Neuronal stem cell (in vitro differentiated cells): ENCODE data around the gene KLHL25.
"Not testable (repeated sequence)": the region's sequence is repeated elsewhere in the genome, so short reads cannot be mapped to it uniquely, and the experiment has no call there.

Source experiments
- DNase-seq: peaks from one replicate; pipeline ENCODE4 v3.0.0-alpha.2; 2013; ENCODE audit warnings: low spot score
- H2AFZ ChIP-seq: one replicate; pipeline ENCODE4 v1.6.1; 2013; ENCODE audit warnings: mild to moderate bottlenecking, low read length, inconsistent platforms
- H2AK5ac ChIP-seq: 2 replicates; pipeline ENCODE4 v1.6.1; 2013; ENCODE audit warnings: low read depth, mild to moderate bottlenecking, inconsistent platforms, low read length, moderate library complexity, mixed read lengths
- H2BK120ac ChIP-seq: 2 replicates; pipeline ENCODE4 v1.6.1; 2013; ENCODE audit warnings: low read depth, mild to moderate bottlenecking, inconsistent platforms, low read length, moderate library complexity, mixed read lengths
- H2BK12ac ChIP-seq: one replicate; pipeline ENCODE4 v1.6.1; 2013; ENCODE audit warnings: low read length, inconsistent platforms
- H2BK15ac ChIP-seq: 2 replicates; pipeline ENCODE4 v1.6.1; 2013; ENCODE audit warnings: mild to moderate bottlenecking, low read length, inconsistent platforms, mixed read lengths
- H2BK5ac ChIP-seq: one replicate; pipeline ENCODE4 v1.6.1; 2013; ENCODE audit warnings: inconsistent platforms, mild to moderate bottlenecking, low read length, moderate library complexity
- H3K14ac ChIP-seq: one replicate; pipeline ENCODE4 v1.6.1; 2013; ENCODE audit warnings: low read length, inconsistent platforms
- H3K18ac ChIP-seq: 2 replicates; pipeline ENCODE4 v1.6.1; 2013; ENCODE audit warnings: low read length, inconsistent platforms
- H3K23ac ChIP-seq: 2 replicates; pipeline ENCODE4 v1.6.1; 2013; ENCODE audit warnings: low read depth, mild to moderate bottlenecking, mixed read lengths, low read length, inconsistent platforms; ENCODE audit not compliant: poor library complexity
- H3K27ac ChIP-seq: replicated peaks from 3 replicates; pipeline ENCODE4 v1.5.1; 2013; ENCODE audit warnings: low read length, inconsistent platforms
- H3K27me3 ChIP-seq, 3 experiments: 2 replicates each; pipeline ENCODE4 v1.6.1; 2013; ENCODE audit warnings: low read length in 3 of 3, mild to moderate bottlenecking in 2 of 3, inconsistent platforms in 1 of 3, low read depth in 1 of 3, mixed read lengths in 1 of 3, moderate library complexity in 1 of 3; ENCODE audit not compliant: control insufficient read depth in 3 of 3, insufficient read depth in 3 of 3
- H3K36me3 ChIP-seq, 2 donors: replicated peaks in 1 of 2; 2 replicates each; pipeline ENCODE4 v1.6.1; 2013; ENCODE audit warnings: low read length in 2 of 2; ENCODE audit not compliant: control insufficient read depth in 2 of 2, insufficient read depth in 2 of 2
- H3K4ac ChIP-seq: 2 replicates; pipeline ENCODE4 v1.6.1; 2013; ENCODE audit warnings: inconsistent platforms, mild to moderate bottlenecking, low read length, moderate library complexity
- H3K4me1 ChIP-seq, 2 donors: 1 replicate in 1 of 2; 2 replicates in 1 of 2; pipeline ENCODE4 v1.6.1; 2013; ENCODE audit warnings: low read length in 2 of 2, low read depth in 1 of 2; ENCODE audit not compliant: control insufficient read depth in 2 of 2, insufficient read depth in 1 of 2
- H3K4me2 ChIP-seq: one replicate; pipeline ENCODE4 v1.6.1; 2013; ENCODE audit warnings: mild to moderate bottlenecking, low read length, inconsistent platforms; ENCODE audit not compliant: insufficient read depth, poor library complexity, severe bottlenecking
- H3K4me3 ChIP-seq, 2 donors: 2 replicates each; pipeline ENCODE4 v1.5.1; 2013; ENCODE audit warnings: low read length in 2 of 2, mild to moderate bottlenecking in 2 of 2, inconsistent platforms in 1 of 2, moderate library complexity in 1 of 2
- H3K79me1 ChIP-seq: one replicate; pipeline ENCODE4 v1.6.1; 2013; ENCODE audit warnings: low read depth, mild to moderate bottlenecking, inconsistent platforms, low read length, moderate library complexity
- H3K9ac ChIP-seq: one replicate; pipeline ENCODE4 v1.6.1; 2013; ENCODE audit warnings: mild to moderate bottlenecking, low read depth, low read length, inconsistent platforms; ENCODE audit not compliant: poor library complexity
- H3K9me3 ChIP-seq, 2 donors: replicated peaks in 1 of 2; 2 replicates each; pipeline versions ENCODE3 to v1.6.1; 2013; ENCODE audit warnings: low read length in 2 of 2, mild to moderate bottlenecking in 2 of 2, inconsistent platforms in 1 of 2, low read depth in 1 of 2, mixed read lengths in 1 of 2, moderate library complexity in 1 of 2; ENCODE audit not compliant: control insufficient read depth in 2 of 2, insufficient read depth in 1 of 2
- H4K8ac ChIP-seq: one replicate; pipeline ENCODE4 v1.6.1; 2013; ENCODE audit warnings: low read depth, mild to moderate bottlenecking, inconsistent platforms, low read length, moderate library complexity
- H4K91ac ChIP-seq: one replicate; pipeline ENCODE4 v1.6.1; 2013; ENCODE audit warnings: low read length, low read depth, mild to moderate bottlenecking, inconsistent platforms; ENCODE audit not compliant: poor library complexity
- WGBS, 2 donors: extraction: QIAGEN DNeasy Blood & Tissue Kit; methylation state at CpG; one replicate each; pipeline ENCODE4 v1.1.7; 2013; ENCODE audit warnings: missing lambda C conversion rate in 2 of 2, mixed read lengths in 1 of 2; ENCODE audit not compliant: insufficient read length in 2 of 2, insufficient replicate concordance in 1 of 2; ENCODE audit errors: extremely low coverage in 2 of 2; 5-methylcytosine and 5-hydroxymethylcytosine counted together

KLHL25 gene

DNA sequence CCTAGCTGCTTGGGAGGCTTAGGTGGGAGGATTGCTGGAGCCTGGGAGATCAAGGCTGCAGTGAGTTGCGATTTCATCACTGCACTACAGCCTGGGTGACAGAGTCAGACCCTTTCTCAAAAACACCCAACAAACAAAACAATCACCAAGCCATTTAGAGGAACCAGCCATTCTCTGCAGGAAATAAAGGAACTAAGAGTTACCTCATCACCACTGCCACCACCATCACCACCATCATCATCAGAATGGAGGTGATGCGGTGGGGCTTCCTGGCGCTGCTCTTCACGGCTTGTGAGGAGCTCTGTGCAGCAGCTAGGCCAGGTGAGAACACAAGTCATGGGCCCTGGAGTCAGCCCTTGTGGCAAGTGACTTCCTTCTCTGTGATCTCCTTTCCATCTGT, 37.7 kb upstream of the KLHL25 start:
- no peaks in the 10 kb centered on the region for H3K36me3 ChIP-seq
- no peak overlapping the region for H2BK120ac ChIP-seq

DNA sequence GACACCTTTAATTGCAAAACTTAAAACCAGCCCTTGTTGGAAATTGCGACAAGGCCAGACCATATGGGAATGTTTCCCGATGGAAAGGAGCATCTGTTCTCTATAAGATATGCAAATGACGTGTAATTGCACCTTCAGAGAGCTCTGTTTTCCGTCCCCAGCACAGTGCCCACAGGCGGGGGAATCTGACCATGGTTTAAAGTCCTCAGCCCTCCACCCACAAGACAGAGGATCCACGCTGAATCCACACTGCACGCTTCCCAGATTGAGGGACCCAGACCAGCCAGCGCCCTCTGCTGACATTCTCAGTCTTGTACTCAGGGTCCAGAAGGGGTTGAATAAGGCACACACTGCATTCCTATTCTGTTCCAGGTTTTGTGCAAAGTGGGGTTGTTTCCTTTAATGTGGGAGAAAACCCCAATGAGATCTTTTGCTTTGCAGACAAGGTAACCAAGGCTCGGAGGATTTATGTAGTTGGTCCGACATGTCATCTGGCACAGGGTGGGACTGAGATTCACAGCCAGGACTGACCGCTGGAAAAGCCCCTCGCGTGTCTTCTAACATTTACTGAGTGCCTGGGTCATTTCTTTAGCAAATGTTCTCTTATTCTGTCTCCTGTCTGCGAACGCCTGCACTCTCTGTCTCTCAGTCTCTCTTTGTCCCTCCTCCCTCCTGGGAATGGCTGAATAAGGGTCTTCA, 36.8 kb upstream of the KLHL25 start:
- no peak overlapping the region for H4K91ac ChIP-seq
- H3K14ac ChIP-seq: no peak overlapping the region
- H3K4me1 ChIP-seq: peaks cover 2 to 6% of the 10 kb centered on the region in 2 donors
- H3K4ac ChIP-seq: no peak overlapping the region
- no peaks in the 10 kb centered on the region for H3K36me3 ChIP-seq
- no peaks in the 10 kb centered on the region for H3K79me1 ChIP-seq
- no peak overlapping the region for H3K4me3 ChIP-seq
- H3K27ac ChIP-seq: no peak overlapping the region
- DNase-seq: peak; percentile 49
- no peaks in the 10 kb centered on the region for H3K9me3 ChIP-seq
- H3K27me3 ChIP-seq: no peaks in the 10 kb centered on the region
- H2AFZ ChIP-seq: peak overlapping the region; percentile 67
- no CpG with 5 or more reads among the region's 15 CpGs for WGBS, 2 donors
- H2BK15ac ChIP-seq: peak overlapping the region; percentile 5
- no peak overlapping the region for H3K4me2 ChIP-seq
- no peak overlapping the region for H4K8ac ChIP-seq
- no peak overlapping the region for H3K18ac ChIP-seq
- no peak overlapping the region for H2BK120ac ChIP-seq
- no peak overlapping the region for H2BK12ac ChIP-seq
- no peak overlapping the region for H2AK5ac ChIP-seq
- no peak overlapping the region for H3K23ac ChIP-seq
- no peak overlapping the region for H2BK5ac ChIP-seq
- H3K9ac ChIP-seq: no peak overlapping the region

More for the DNA sequence above, 37.7 kb upstream of the KLHL25 start:
- Histone ChIP-seq H3K4ac (no peak overlapping the region), H3K9ac (no peak overlapping the region), H3K79me1 (no peaks in the 10 kb centered on the region), H3K18ac (no peak overlapping the region), H3K4me2 (no peak overlapping the region), H4K91ac (no peak overlapping the region), H2BK15ac (peak overlapping the region; percentile 5), H3K23ac (no peak overlapping the region), H2AK5ac (no peak overlapping the region), H4K8ac (no peak overlapping the region), H3K27ac (no peak overlapping the region), H2AFZ (no peak overlapping the region), H3K9me3 (no peaks in the 10 kb centered on the region), H2BK12ac (no peak overlapping the region), H3K4me1 (peaks cover 2 to 6% of the 10 kb centered on the region in 2 donors), H3K4me3 (no peak overlapping the region), H2BK5ac (no peak overlapping the region), H3K27me3 (no peaks in the 10 kb centered on the region), H3K14ac (no peak overlapping the region)
- WGBS, 2 donors: no CpG with 5 or more reads among the region's 4 CpGs
- DNase-seq: no peak

DNA sequence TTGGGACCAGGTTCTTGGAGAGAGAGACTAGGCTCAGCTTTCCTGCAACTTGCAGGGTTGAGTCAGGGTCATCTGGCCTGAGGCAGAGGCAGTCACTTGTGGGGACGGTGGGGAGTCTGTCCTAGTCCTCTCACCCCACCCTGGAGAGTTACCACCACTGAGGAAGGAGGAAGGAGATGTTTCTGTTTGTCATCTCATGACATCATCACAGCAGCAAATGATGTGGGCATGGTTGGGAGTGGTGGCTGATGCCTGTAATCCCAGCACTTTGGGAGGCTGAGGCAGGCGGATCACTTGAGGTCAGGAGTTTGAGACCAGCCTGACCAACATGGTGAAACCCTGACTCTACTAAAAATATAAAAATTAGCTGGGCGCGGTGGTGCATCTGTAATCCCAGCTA, 35.0 kb upstream of the KLHL25 start:
- not testable (repeated sequence) for H3K23ac ChIP-seq, H3K36me3 ChIP-seq, H3K9ac ChIP-seq, H3K27ac ChIP-seq, H4K8ac ChIP-seq, H2BK120ac ChIP-seq, H2BK15ac ChIP-seq, H2BK12ac ChIP-seq, H2AFZ ChIP-seq, H3K9me3 ChIP-seq, H3K79me1 ChIP-seq, H3K4me3 ChIP-seq, H2BK5ac ChIP-seq, DNase-seq, H3K4me1 ChIP-seq, H4K91ac ChIP-seq, H3K4ac ChIP-seq, H2AK5ac ChIP-seq, H3K27me3 ChIP-seq, H3K14ac ChIP-seq, H3K4me2 ChIP-seq, H3K18ac ChIP-seq
- WGBS, 2 donors: no CpG with 5 or more reads among the region's 4 CpGs

DNA sequence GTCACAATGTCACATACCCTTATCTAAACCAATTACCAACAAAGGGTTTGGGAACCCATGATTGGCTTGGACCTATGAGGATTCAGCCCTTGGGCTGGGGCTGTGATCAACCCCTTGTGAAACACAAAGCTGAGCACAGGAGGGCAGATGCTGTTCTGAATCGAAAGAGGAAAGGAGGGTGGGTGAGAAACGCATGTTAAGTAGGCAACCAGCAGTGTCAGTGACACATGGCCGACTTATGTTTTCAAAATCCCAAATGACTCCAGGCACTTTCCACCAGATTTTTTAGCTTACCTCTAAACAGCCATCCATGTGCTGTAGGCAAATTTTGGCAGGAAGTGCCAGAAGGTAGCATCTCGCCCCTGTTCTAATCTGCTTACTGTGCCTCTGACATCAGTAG, 34.1 kb upstream of the KLHL25 start:
- no peaks in the 10 kb centered on the region for H3K27me3 ChIP-seq
- no peak overlapping the region for H2AK5ac ChIP-seq
- H2BK15ac ChIP-seq: no peak overlapping the region
- no peak overlapping the region for H3K9ac ChIP-seq
- no peak overlapping the region for H2BK120ac ChIP-seq
- H3K79me1 ChIP-seq: no peaks in the 10 kb centered on the region
- H3K4me2 ChIP-seq: no peak overlapping the region
- WGBS, 2 donors: no CpG with 5 or more reads among the region's 4 CpGs
- no peak overlapping the region for H2BK5ac ChIP-seq
- no peak overlapping the region for H3K4ac ChIP-seq
- peaks cover 2 to 6% of the 10 kb centered on the region in 2 donors for H3K4me1 ChIP-seq
- no peak overlapping the region for H4K91ac ChIP-seq
- no peak overlapping the region for H2BK12ac ChIP-seq
- H3K23ac ChIP-seq: no peak overlapping the region
- no peak overlapping the region for H3K27ac ChIP-seq
- no peaks in the 10 kb centered on the region for H3K36me3 ChIP-seq
- no peaks in the 10 kb centered on the region for H3K9me3 ChIP-seq
- H2AFZ ChIP-seq: peak overlapping the region; percentile 83
- H3K14ac ChIP-seq: no peak overlapping the region
- no peak overlapping the region for H4K8ac ChIP-seq
- no peak overlapping the region for H3K18ac ChIP-seq
- no peak overlapping the region for H3K4me3 ChIP-seq
- DNase-seq: no peak
